Measurements from ENCODE around the gene NDUFB2. TPM values are rescaled to one million over a fixed set of nuclear protein-coding genes. Genes with fewer than 3 reads are reported as not detected.

Gene NDUFB2
- polyA plus RNA-seq, 1 donor (not counting 4 experiments of a cell fraction or from before 2014, with no cell fraction given), result 379 TPM

- dilution Hi-C loops (cut with MboI; ENCODE audit: extremely low pct_ligation_motif_present, low sequenced_read_pairs), result no loop called here
- H3K27me3 ChIP-seq (ENCODE audit: control insufficient read depth, extremely low read depth, insufficient read depth, low read length), result no peaks in the 10 kb centered on the region
- DNase-seq (ENCODE audit: low read depth, low spot score) (no peak), FAIRE-seq (peak; percentile 17)
- no peaks in the 10 kb centered on the region for H3K9me1 ChIP-seq (ENCODE audit: control insufficient read depth, extremely low read depth, insufficient read depth, low read length)
- H3K9me3 ChIP-seq (ENCODE audit: control insufficient read depth, low read depth, low read length), result no peaks in the 10 kb centered on the region
- H4K20me1 ChIP-seq (ENCODE audit: control insufficient read depth, extremely low read depth, insufficient read depth, low read length), result no peaks in the 10 kb centered on the region
- peak overlapping the region; percentile 97 for H2AFZ ChIP-seq (ENCODE audit: control insufficient read depth, low read length)
- H3K9ac ChIP-seq (ENCODE audit: control insufficient read depth, extremely low read depth, insufficient read depth, low read length), result peak overlapping the region; percentile 52
- peak overlapping the region in 2 of 3 experiments; percentile 57 to 67 for H3K4me3 ChIP-seq (ENCODE audit: control insufficient read depth in 2 of 3, extremely low read depth in 1 of 3, insufficient read depth in 2 of 3, low read depth in 1 of 3, low read length in 3 of 3)
- peaks cover 12% of the 10 kb centered on the region for H3K4me1 ChIP-seq (ENCODE audit: control insufficient read depth, extremely low read depth, insufficient read depth, low read length)
- no peak for TF ChIP-seq EZH2 (IDR thresholded peaks at IDR 0.05; ENCODE audit: low read length)
- TF ChIP-seq, protein P1, sequence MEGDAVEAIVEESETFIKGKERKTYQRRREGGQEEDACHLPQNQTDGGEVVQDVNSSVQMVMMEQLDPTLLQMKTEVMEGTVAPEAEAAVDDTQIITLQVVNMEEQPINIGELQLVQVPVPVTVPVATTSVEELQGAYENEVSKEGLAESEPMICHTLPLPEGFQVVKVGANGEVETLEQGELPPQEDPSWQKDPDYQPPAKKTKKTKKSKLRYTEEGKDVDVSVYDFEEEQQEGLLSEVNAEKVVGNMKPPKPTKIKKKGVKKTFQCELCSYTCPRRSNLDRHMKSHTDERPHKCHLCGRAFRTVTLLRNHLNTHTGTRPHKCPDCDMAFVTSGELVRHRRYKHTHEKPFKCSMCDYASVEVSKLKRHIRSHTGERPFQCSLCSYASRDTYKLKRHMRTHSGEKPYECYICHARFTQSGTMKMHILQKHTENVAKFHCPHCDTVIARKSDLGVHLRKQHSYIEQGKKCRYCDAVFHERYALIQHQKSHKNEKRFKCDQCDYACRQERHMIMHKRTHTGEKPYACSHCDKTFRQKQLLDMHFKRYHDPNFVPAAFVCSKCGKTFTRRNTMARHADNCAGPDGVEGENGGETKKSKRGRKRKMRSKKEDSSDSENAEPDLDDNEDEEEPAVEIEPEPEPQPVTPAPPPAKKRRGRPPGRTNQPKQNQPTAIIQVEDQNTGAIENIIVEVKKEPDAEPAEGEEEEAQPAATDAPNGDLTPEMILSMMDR (optimal IDR thresholded peaks at IDR 0.05 in 1 of 3, IDR thresholded peaks at IDR 0.05 in 1 of 3, conservative IDR thresholded peaks at IDR 0.05 in 1 of 3; ENCODE audit: extremely low read depth in 1 of 3, insufficient read depth in 2 of 3, low read length in 3 of 3), result no peak
- H3K4me2 ChIP-seq (ENCODE audit: control insufficient read depth, extremely low read depth, insufficient read depth, low read depth, low read length), result peak overlapping the region; percentile 98
- peak overlapping the region; percentile 40 for H3K27ac ChIP-seq (ENCODE audit: control insufficient read depth, insufficient read depth, low read length)
- no peaks in the 10 kb centered on the region for H3K79me2 ChIP-seq (ENCODE audit: control insufficient read depth, insufficient read depth, low read length)
- H3K36me3 ChIP-seq (ENCODE audit: control insufficient read depth in 2 of 2, extremely low read depth in 1 of 2, insufficient read depth in 2 of 2, low read length in 2 of 2), result no peaks in the 10 kb centered on the region
These were observed 39.7 kb upstream of the NDUFB2 start for GRCh38 chr7:140656548-140657515.

DNA sequence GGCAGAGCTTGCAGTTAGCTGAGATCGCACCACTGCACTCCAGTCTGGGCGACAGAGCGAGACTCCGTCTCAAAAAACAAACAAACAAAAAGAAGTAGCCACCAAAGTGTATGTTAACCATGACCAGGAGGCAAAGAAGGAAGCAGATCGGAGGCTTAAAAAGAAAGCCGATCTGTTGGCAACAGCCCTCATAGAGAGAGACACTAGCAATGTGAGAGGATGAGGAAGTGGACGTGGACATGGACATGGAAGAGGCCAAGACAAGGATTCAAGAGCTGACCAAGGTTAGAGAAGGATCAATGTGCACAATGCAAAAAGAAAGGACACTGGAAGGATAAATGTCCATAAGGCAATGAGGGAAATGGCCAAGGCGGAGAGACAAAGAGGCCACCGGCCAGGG lies 38.6 kb upstream of the NDUFB2 start:
- dilution Hi-C loops (cut with MboI; ENCODE audit: extremely low pct_ligation_motif_present, low sequenced_read_pairs), result no loop called here
- FAIRE-seq (no peak), DNase-seq (ENCODE audit: low read depth, low spot score) (no peak)
- no peak overlapping the region for H3K4me2 ChIP-seq (ENCODE audit: control insufficient read depth, extremely low read depth, insufficient read depth, low read depth, low read length)
- no peaks in the 10 kb centered on the region for H3K9me1 ChIP-seq (ENCODE audit: control insufficient read depth, extremely low read depth, insufficient read depth, low read length)
- no peak for TF ChIP-seq EZH2 (IDR thresholded peaks at IDR 0.05; ENCODE audit: low read length)
- TF ChIP-seq, protein P1 (optimal IDR thresholded peaks at IDR 0.05 in 1 of 3, IDR thresholded peaks at IDR 0.05 in 1 of 3, conservative IDR thresholded peaks at IDR 0.05 in 1 of 3; ENCODE audit: extremely low read depth in 1 of 3, insufficient read depth in 2 of 3, low read length in 3 of 3), result no peak
- no peak overlapping the region for H2AFZ ChIP-seq (ENCODE audit: control insufficient read depth, low read length)
- no peak overlapping the region for H3K27ac ChIP-seq (ENCODE audit: control insufficient read depth, insufficient read depth, low read length)
- no peaks in the 10 kb centered on the region for H3K9me3 ChIP-seq (ENCODE audit: control insufficient read depth, low read depth, low read length)
- no peaks in the 10 kb centered on the region for H3K27me3 ChIP-seq (ENCODE audit: control insufficient read depth, extremely low read depth, insufficient read depth, low read length)
- peaks cover 12% of the 10 kb centered on the region for H3K4me1 ChIP-seq (ENCODE audit: control insufficient read depth, extremely low read depth, insufficient read depth, low read length)
- no peaks in the 10 kb centered on the region for H3K36me3 ChIP-seq (ENCODE audit: control insufficient read depth in 2 of 2, extremely low read depth in 1 of 2, insufficient read depth in 2 of 2, low read length in 2 of 2)
- no peaks in the 10 kb centered on the region for H4K20me1 ChIP-seq (ENCODE audit: control insufficient read depth, extremely low read depth, insufficient read depth, low read length)
- no peaks in the 10 kb centered on the region for H3K79me2 ChIP-seq (ENCODE audit: control insufficient read depth, insufficient read depth, low read length)
- H3K9ac ChIP-seq (ENCODE audit: control insufficient read depth, extremely low read depth, insufficient read depth, low read length), result no peak overlapping the region
- no peak overlapping the region for H3K4me3 ChIP-seq (ENCODE audit: control insufficient read depth in 2 of 3, extremely low read depth in 1 of 3, insufficient read depth in 2 of 3, low read depth in 1 of 3, low read length in 3 of 3)

Measured in keratinocyte (primary cell).